WTC11 (cell line): ENCODE measurements around the gene OTOS. TPM values are rescaled to one million over a fixed set of nuclear protein-coding genes. Genes with fewer than 3 reads are reported as not detected.

Experiments used
- ATAC-seq: fragments of 200-7000 bp; cut with Tn5 transposase; 2 replicates; pipeline ENCODE4 v1.10.0; 2021; ENCODE audit warnings: mild to moderate bottlenecking, moderate library complexity
- CTCF ChIA-PET: fragments of 300-600 bp; sonication (Branson Sonifier 250); formaldehyde crosslinking; loops from one replicate; lab custom pipeline; 2021; ENCODE audit warnings: antibody characterized with exemption; lab: Charles Lee
- POLR2A ChIA-PET: fragments of 350-600 bp; sonication (Branson Sonifier 250); formaldehyde crosslinking; loops from one replicate; lab custom pipeline; 2021; ENCODE audit warnings: antibody characterized with exemption; lab: Charles Lee
- DNase-seq: peaks from one replicate; pipeline ENCODE4 v3.0.0; 2021; ENCODE audit warnings: low spot score
- H3K27ac Mint-ChIP-seq: 2 replicates; pipeline ENCODE4 v1.8.0; 2021; ENCODE audit warnings: mixed read lengths
- H3K27me3 Mint-ChIP-seq: 2 replicates; pipeline ENCODE4 v1.8.0; 2021; ENCODE audit warnings: low read depth, mild to moderate bottlenecking, moderate library complexity, mixed read lengths
- H3K36me3 Mint-ChIP-seq: 2 replicates; pipeline ENCODE4 v1.8.0; 2021; ENCODE audit warnings: mixed read lengths
- H3K4me1 Mint-ChIP-seq: 2 replicates; pipeline ENCODE4 v1.8.0; 2022; ENCODE audit warnings: mixed read lengths
- H3K4me3 Mint-ChIP-seq: 2 replicates; pipeline ENCODE4 v1.8.0; 2021; ENCODE audit warnings: mild to moderate bottlenecking, moderate library complexity, mixed read lengths
- H3K9me3 Mint-ChIP-seq: 2 replicates; pipeline ENCODE4 v1.8.0; 2021; ENCODE audit warnings: mixed read lengths
- ATF6 ChIP-seq: sonication (generic); formaldehyde crosslinking; IDR thresholded peaks from 2 replicates; pipeline ENCODE4 v1.8.1; 2023; ENCODE audit warnings: mild to moderate bottlenecking, missing genetic modification reagents
- CREB1 ChIP-seq: sonication (generic); formaldehyde crosslinking; IDR thresholded peaks from 2 replicates; pipeline ENCODE4 v1.8.0; 2023; ENCODE audit warnings: mild to moderate bottlenecking, missing genetic modification reagents
- ESRRA ChIP-seq: sonication (generic); formaldehyde crosslinking; IDR thresholded peaks from 2 replicates; pipeline ENCODE4 v1.8.1; 2022; ENCODE audit warnings: mild to moderate bottlenecking, missing genetic modification reagents, borderline replicate concordance
- FOXJ3 ChIP-seq: sonication (generic); formaldehyde crosslinking; IDR thresholded peaks from 2 replicates; pipeline ENCODE4 v1.9.0; 2021; ENCODE audit warnings: missing genetic modification reagents, mild to moderate bottlenecking, borderline replicate concordance
- GRHL2 ChIP-seq: fragments of 250-450 bp; sonication (Bioruptor Pico); IDR thresholded peaks from 2 replicates; pipeline ENCODE4 v1.8.0; 2022; ENCODE audit warnings: mild to moderate bottlenecking, moderate library complexity; ENCODE audit not compliant: insufficient replicate concordance, severe bottlenecking
- JUN ChIP-seq: sonication (generic); formaldehyde crosslinking; IDR thresholded peaks from 2 replicates; pipeline ENCODE4 v1.8.0; 2023; ENCODE audit warnings: mild to moderate bottlenecking, missing genetic modification reagents
- KAT7 ChIP-seq: sonication (generic); formaldehyde crosslinking; IDR thresholded peaks from 2 replicates; pipeline ENCODE4 v1.8.1; 2023; ENCODE audit warnings: missing genetic modification reagents, mild to moderate bottlenecking, borderline replicate concordance
- MLX ChIP-seq: sonication (generic); formaldehyde crosslinking; IDR thresholded peaks from 2 replicates; pipeline ENCODE4 v1.8.1; 2023; ENCODE audit warnings: mild to moderate bottlenecking, missing genetic modification reagents, moderate library complexity
- TP53 ChIP-seq: sonication (generic); formaldehyde crosslinking; IDR thresholded peaks from 2 replicates; pipeline ENCODE4 v1.8.1; 2023; ENCODE audit warnings: mild to moderate bottlenecking, missing genetic modification reagents
- USF2 ChIP-seq: sonication (generic); formaldehyde crosslinking; IDR thresholded peaks from 2 replicates; pipeline ENCODE4 v1.8.1; 2023; ENCODE audit warnings: mild to moderate bottlenecking, missing genetic modification reagents, moderate library complexity
- ZNF232 ChIP-seq: sonication (generic); formaldehyde crosslinking; IDR thresholded peaks from 2 replicates; pipeline ENCODE4 v1.8.0; 2022; ENCODE audit warnings: mild to moderate bottlenecking, missing genetic modification reagents
- total RNA-seq: library from RNA; stranded (reverse); gene quantifications from 3 replicates; pipeline ENCODE4 v1.2.3, GENCODE V29; 2021
- TF ChIP-seq, protein P1 (sequence below): sonication (generic); formaldehyde crosslinking; IDR thresholded peaks from 2 replicates; pipeline ENCODE4 v1.8.1; 2022; ENCODE audit warnings: low read depth, mild to moderate bottlenecking, moderate library complexity, missing genetic modification reagents, borderline replicate concordance
- TF ChIP-seq, protein P2 (sequence below): fragments of 250-450 bp; sonication (Bioruptor Pico); conservative IDR thresholded peaks from 2 replicates; pipeline ENCODE4 v1.9.0; 2021; ENCODE audit warnings: mild to moderate bottlenecking
- TF ChIP-seq, protein P3 (sequence below): sonication (generic); formaldehyde crosslinking; IDR thresholded peaks from 2 replicates; pipeline ENCODE4 v1.8.0; 2022; ENCODE audit warnings: missing genetic modification reagents

The OTOS gene
- total RNA-seq, 1 experiment from 2014 or later: not detected

DNA sequence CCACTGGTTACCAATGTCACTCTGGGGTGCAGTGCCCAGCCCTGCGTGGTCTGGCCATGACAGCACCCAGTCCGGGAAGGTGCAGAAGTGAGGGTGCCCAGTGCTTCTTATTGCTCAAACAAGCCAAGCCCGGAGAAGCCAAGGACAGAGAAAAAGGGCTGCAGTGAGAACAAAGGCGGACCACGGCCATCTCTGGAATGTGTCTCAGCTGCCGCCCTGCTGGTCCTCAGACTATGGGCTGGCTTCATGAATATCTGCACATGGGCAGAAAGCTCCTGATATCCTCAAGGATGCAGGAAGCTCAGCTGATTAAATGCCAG, 33.0 kb downstream of the OTOS start (continued):
- TF ChIP-seq MLX (CRISPR knock-in tag) (no peak), ZNF232 (CRISPR knock-in tag) (no peak), GRHL2 (CRISPR knock-in tag) (no peak), FOXJ3 (CRISPR knock-in tag) (no peak), KAT7 (CRISPR knock-in tag) (no peak), JUN (CRISPR knock-in tag) (no peak), ESRRA (CRISPR knock-in tag) (no peak), ATF6 (CRISPR knock-in tag) (no peak), TP53 (CRISPR knock-in tag) (no peak), USF2 (CRISPR knock-in tag) (no peak)
- TF ChIP-seq, protein P1, sequence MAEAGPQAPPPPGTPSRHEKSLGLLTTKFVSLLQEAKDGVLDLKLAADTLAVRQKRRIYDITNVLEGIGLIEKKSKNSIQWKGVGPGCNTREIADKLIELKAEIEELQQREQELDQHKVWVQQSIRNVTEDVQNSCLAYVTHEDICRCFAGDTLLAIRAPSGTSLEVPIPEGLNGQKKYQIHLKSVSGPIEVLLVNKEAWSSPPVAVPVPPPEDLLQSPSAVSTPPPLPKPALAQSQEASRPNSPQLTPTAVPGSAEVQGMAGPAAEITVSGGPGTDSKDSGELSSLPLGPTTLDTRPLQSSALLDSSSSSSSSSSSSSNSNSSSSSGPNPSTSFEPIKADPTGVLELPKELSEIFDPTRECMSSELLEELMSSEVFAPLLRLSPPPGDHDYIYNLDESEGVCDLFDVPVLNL (CRISPR knock-in tag): no peak
- TF ChIP-seq, protein P2, sequence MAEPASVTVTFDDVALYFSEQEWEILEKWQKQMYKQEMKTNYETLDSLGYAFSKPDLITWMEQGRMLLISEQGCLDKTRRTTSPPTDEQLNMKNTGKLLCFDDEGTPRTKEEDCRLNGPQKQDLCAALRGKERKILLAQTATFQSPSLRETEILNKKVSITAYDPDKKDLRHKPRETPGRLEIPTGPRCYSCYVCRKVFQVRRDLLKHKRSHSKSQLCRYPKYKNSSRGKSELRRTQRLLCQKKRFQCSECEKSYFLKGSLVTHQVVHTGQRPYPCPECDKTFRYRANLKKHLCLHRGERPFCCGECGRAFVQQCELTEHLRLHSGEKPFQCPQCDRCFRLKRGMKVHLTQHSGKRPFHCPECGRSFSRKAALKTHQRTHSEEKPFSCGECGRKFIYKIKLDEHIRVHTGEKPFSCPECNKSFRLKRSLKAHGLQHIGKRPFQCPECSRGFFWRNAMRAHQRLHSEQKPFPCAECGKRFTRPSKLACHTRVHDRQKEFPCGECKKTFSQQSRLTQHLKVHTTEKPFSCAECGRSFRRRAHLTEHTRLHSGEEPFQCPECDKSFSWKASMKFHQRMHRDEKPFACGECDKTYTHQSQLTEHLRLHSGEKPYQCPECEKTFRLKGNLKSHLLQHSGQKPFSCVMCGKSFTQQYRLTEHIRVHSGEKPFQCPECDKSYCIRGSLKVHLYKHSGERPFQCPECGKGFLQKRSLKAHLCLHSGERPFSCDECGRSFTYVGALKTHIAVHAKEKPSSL (CRISPR knock-in tag): no peak
- TF ChIP-seq, protein P3, sequence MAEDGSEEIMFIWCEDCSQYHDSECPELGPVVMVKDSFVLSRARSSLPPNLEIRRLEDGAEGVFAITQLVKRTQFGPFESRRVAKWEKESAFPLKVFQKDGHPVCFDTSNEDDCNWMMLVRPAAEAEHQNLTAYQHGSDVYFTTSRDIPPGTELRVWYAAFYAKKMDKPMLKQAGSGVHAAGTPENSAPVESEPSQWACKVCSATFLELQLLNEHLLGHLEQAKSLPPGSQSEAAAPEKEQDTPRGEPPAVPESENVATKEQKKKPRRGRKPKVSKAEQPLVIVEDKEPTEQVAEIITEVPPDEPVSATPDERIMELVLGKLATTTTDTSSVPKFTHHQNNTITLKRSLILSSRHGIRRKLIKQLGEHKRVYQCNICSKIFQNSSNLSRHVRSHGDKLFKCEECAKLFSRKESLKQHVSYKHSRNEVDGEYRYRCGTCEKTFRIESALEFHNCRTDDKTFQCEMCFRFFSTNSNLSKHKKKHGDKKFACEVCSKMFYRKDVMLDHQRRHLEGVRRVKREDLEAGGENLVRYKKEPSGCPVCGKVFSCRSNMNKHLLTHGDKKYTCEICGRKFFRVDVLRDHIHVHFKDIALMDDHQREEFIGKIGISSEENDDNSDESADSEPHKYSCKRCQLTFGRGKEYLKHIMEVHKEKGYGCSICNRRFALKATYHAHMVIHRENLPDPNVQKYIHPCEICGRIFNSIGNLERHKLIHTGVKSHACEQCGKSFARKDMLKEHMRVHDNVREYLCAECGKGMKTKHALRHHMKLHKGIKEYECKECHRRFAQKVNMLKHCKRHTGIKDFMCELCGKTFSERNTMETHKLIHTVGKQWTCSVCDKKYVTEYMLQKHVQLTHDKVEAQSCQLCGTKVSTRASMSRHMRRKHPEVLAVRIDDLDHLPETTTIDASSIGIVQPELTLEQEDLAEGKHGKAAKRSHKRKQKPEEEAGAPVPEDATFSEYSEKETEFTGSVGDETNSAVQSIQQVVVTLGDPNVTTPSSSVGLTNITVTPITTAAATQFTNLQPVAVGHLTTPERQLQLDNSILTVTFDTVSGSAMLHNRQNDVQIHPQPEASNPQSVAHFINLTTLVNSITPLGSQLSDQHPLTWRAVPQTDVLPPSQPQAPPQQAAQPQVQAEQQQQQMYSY (CRISPR knock-in tag): no peak

- no peak overlapping the region for H3K4me3 Mint-ChIP-seq
- TF ChIP-seq CREB1: no peak
- TF ChIP-seq, all 79 proteins: peak for 0
- H3K4me1 Mint-ChIP-seq: no peaks in the 10 kb centered on the region
- ChIA-PET POLR2A (no interaction called here), CTCF (interaction anchor here (1.4 to 1.7 kb wide), 2 partner anchors 37 to 46 kb away, joined by 4 to 5 read pairs; no protein-coding TSS in a partner anchor)
- H3K9me3 Mint-ChIP-seq: peaks cover 8% of the 10 kb centered on the region; the same call in 1 of the 2 replicates
- ATAC-seq (no peak), DNase-seq (no peak)
- H3K27me3 Mint-ChIP-seq: no peaks in the 10 kb centered on the region
- no peaks in the 10 kb centered on the region for H3K36me3 Mint-ChIP-seq
- H3K27ac Mint-ChIP-seq: no peak overlapping the region
These were observed 33.5 kb downstream of the OTOS start for GRCh38 chr2:240106765-240107476.
